Measurements from ENCODE around the gene TCHHL1.

Gene TCHHL1

GRCh38 chr1:152049291-152050083 is 39.4 kb downstream of the TCHHL1 start:
- ATAC-seq, result no peak
- TF ChIP-seq PATZ1 (CRISPR knock-in tag; IDR thresholded peaks at IDR 0.05; ENCODE audit: borderline replicate concordance) (no peak), ZNF8 (CRISPR knock-in tag; IDR thresholded peaks at IDR 0.05) (no peak), ISL1 (CRISPR knock-in tag; IDR thresholded peaks at IDR 0.05) (no peak), TCF4 (CRISPR knock-in tag; IDR thresholded peaks at IDR 0.05; ENCODE audit: borderline replicate concordance) (no peak), ZFP30 (CRISPR knock-in tag; IDR thresholded peaks at IDR 0.05) (no peak), ESRRG (CRISPR knock-in tag; IDR thresholded peaks at IDR 0.05) (no peak), ZC3H10 (CRISPR knock-in tag; IDR thresholded peaks at IDR 0.05) (no peak), CREB5 (CRISPR knock-in tag; IDR thresholded peaks at IDR 0.05; ENCODE audit: low read depth) (no peak), ZFP3 (CRISPR knock-in tag; IDR thresholded peaks at IDR 0.05) (no peak), CSRNP3 (CRISPR knock-in tag; IDR thresholded peaks at IDR 0.05) (no peak), CSDC2 (CRISPR knock-in tag; IDR thresholded peaks at IDR 0.05) (no peak), ZNF565 (CRISPR knock-in tag; conservative IDR thresholded peaks at IDR 0.05; ENCODE audit: low read depth) (no peak), SNAI2 (CRISPR knock-in tag; IDR thresholded peaks at IDR 0.05) (no peak), ARNTL (CRISPR knock-in tag; IDR thresholded peaks at IDR 0.05; ENCODE audit: borderline replicate concordance, low read depth) (no peak), OSR1 (CRISPR knock-in tag; IDR thresholded peaks at IDR 0.05) (no peak), GLIS3 (CRISPR knock-in tag; IDR thresholded peaks at IDR 0.05) (no peak), BACH2 (CRISPR knock-in tag; IDR thresholded peaks at IDR 0.05; ENCODE audit: borderline replicate concordance) (no peak), TOX (CRISPR knock-in tag; IDR thresholded peaks at IDR 0.05; ENCODE audit: borderline replicate concordance) (no peak), TSHZ2 (CRISPR knock-in tag; IDR thresholded peaks at IDR 0.05) (no peak)

GRCh38 chr1:152048416-152049009 is 40.4 kb downstream of the TCHHL1 start:
- ATAC-seq, result peak; percentile 45
- no peak for TF ChIP-seq POU6F1 (CRISPR knock-in tag; IDR thresholded peaks at IDR 0.05; ENCODE audit: borderline replicate concordance, low read depth)
- no peak for TF ChIP-seq ZNF8 (CRISPR knock-in tag; IDR thresholded peaks at IDR 0.05)
- no peak for TF ChIP-seq ZNF70 (CRISPR knock-in tag; IDR thresholded peaks at IDR 0.05)
- no peak for TF ChIP-seq RARB (CRISPR knock-in tag; IDR thresholded peaks at IDR 0.05)
- no peak for TF ChIP-seq CSRNP3 (CRISPR knock-in tag; IDR thresholded peaks at IDR 0.05)
- TF ChIP-seq BACH2 (CRISPR knock-in tag; IDR thresholded peaks at IDR 0.05; ENCODE audit: borderline replicate concordance), result no peak
- no peak for TF ChIP-seq TCF4 (CRISPR knock-in tag; IDR thresholded peaks at IDR 0.05; ENCODE audit: borderline replicate concordance)
- TF ChIP-seq ISL1 (CRISPR knock-in tag; IDR thresholded peaks at IDR 0.05), result no peak
- TF ChIP-seq ZC3H10 (CRISPR knock-in tag; IDR thresholded peaks at IDR 0.05), result no peak
- no peak for TF ChIP-seq ESRRG (CRISPR knock-in tag; IDR thresholded peaks at IDR 0.05)
- no peak for TF ChIP-seq PPARA (CRISPR knock-in tag; IDR thresholded peaks at IDR 0.05; ENCODE audit: borderline replicate concordance)
- no peak for TF ChIP-seq SNAI2 (CRISPR knock-in tag; IDR thresholded peaks at IDR 0.05)
- no peak for TF ChIP-seq CREB5 (CRISPR knock-in tag; IDR thresholded peaks at IDR 0.05; ENCODE audit: low read depth)
- TF ChIP-seq ARNTL (CRISPR knock-in tag; IDR thresholded peaks at IDR 0.05; ENCODE audit: borderline replicate concordance, low read depth), result no peak
- no peak for TF ChIP-seq PATZ1 (CRISPR knock-in tag; IDR thresholded peaks at IDR 0.05; ENCODE audit: borderline replicate concordance)
